ENCODE results near the gene MCF2L2.

- TF ChIP-seq TAF1 (IDR thresholded peaks at IDR 0.05; ENCODE audit: low read depth, low read length) (no peak), POLR2AphosphoS5 (IDR thresholded peaks at IDR 0.05; ENCODE audit: low read depth, low read length) (no peak)
Measured at GRCh38 chr3:183427196-183427875, 1.1 kb downstream of the MCF2L2 start.

All from GM12891 (cell line).